ENCODE data around the gene NEK9.

- TF ChIP-seq CTCF (IDR thresholded peaks at IDR 0.05; ENCODE audit: low read length) (no peak), EZH2 (IDR thresholded peaks at IDR 0.05; ENCODE audit: borderline replicate concordance, low read length) (no peak)
These were observed 79.3 kb downstream of the NEK9 start for GRCh38 chr14:75047506-75047905.

Measured in OCI-LY1 (cell line).